WTC11 (cell line): ENCODE data around the gene COL5A1. TPM values are rescaled to one million over a fixed set of nuclear protein-coding genes. Genes with fewer than 3 reads are reported as not detected.

Experiments used
- ATAC-seq: fragments of 200-7000 bp; cut with Tn5 transposase; 2 replicates; pipeline ENCODE4 v1.10.0; 2021; ENCODE audit warnings: mild to moderate bottlenecking, moderate library complexity
- CTCF ChIA-PET: fragments of 300-600 bp; sonication (Branson Sonifier 250); formaldehyde crosslinking; loops from one replicate; lab custom pipeline; 2021; ENCODE audit warnings: antibody characterized with exemption; lab: Charles Lee
- POLR2A ChIA-PET: fragments of 350-600 bp; sonication (Branson Sonifier 250); formaldehyde crosslinking; loops from one replicate; lab custom pipeline; 2021; ENCODE audit warnings: antibody characterized with exemption; lab: Charles Lee
- DNase-seq: peaks from one replicate; pipeline ENCODE4 v3.0.0; 2021; ENCODE audit warnings: low spot score
- H3K27ac Mint-ChIP-seq: 2 replicates; pipeline ENCODE4 v1.8.0; 2021; ENCODE audit warnings: mixed read lengths
- H3K27me3 Mint-ChIP-seq: 2 replicates; pipeline ENCODE4 v1.8.0; 2021; ENCODE audit warnings: low read depth, mild to moderate bottlenecking, moderate library complexity, mixed read lengths
- H3K36me3 Mint-ChIP-seq: 2 replicates; pipeline ENCODE4 v1.8.0; 2021; ENCODE audit warnings: mixed read lengths
- H3K4me1 Mint-ChIP-seq: 2 replicates; pipeline ENCODE4 v1.8.0; 2022; ENCODE audit warnings: mixed read lengths
- H3K4me3 Mint-ChIP-seq: 2 replicates; pipeline ENCODE4 v1.8.0; 2021; ENCODE audit warnings: mild to moderate bottlenecking, moderate library complexity, mixed read lengths
- H3K9me3 Mint-ChIP-seq: 2 replicates; pipeline ENCODE4 v1.8.0; 2021; ENCODE audit warnings: mixed read lengths
- CBFB ChIP-seq: sonication (generic); formaldehyde crosslinking; IDR thresholded peaks from 2 replicates; pipeline ENCODE4 v1.8.1; 2022; ENCODE audit warnings: mild to moderate bottlenecking, low read depth, missing genetic modification reagents
- E2F1 ChIP-seq: sonication (generic); formaldehyde crosslinking; IDR thresholded peaks from 2 replicates; pipeline ENCODE4 v1.8.0; 2022; ENCODE audit warnings: mild to moderate bottlenecking, missing genetic modification reagents
- E2F4 ChIP-seq: sonication (generic); formaldehyde crosslinking; IDR thresholded peaks from 2 replicates; pipeline ENCODE4 v1.8.1; 2022; ENCODE audit warnings: low read depth, mild to moderate bottlenecking, moderate library complexity, missing genetic modification reagents, borderline replicate concordance
- ETV6 ChIP-seq: sonication (generic); formaldehyde crosslinking; IDR thresholded peaks from 2 replicates; pipeline ENCODE4 v1.8.1; 2022; ENCODE audit warnings: mild to moderate bottlenecking, missing genetic modification reagents
- FOXJ3 ChIP-seq: sonication (generic); formaldehyde crosslinking; IDR thresholded peaks from 2 replicates; pipeline ENCODE4 v1.9.0; 2021; ENCODE audit warnings: missing genetic modification reagents, mild to moderate bottlenecking, borderline replicate concordance
- GABPB1 ChIP-seq: sonication (generic); formaldehyde crosslinking; IDR thresholded peaks from 2 replicates; pipeline ENCODE4 v1.8.1; 2023; ENCODE audit warnings: mild to moderate bottlenecking, missing genetic modification reagents
- GTF2I ChIP-seq: fragments of 250-450 bp; sonication (Bioruptor Pico); conservative IDR thresholded peaks from 2 replicates; pipeline ENCODE4 v1.4.0; 2021; ENCODE audit warnings: mild to moderate bottlenecking
- HMGA2 ChIP-seq: fragments of 250-450 bp; sonication (Bioruptor Pico); IDR thresholded peaks from 2 replicates; pipeline ENCODE4 v1.4.0; 2021; ENCODE audit warnings: mild to moderate bottlenecking, moderate library complexity
- IRF2 ChIP-seq: sonication (generic); formaldehyde crosslinking; IDR thresholded peaks from 2 replicates; pipeline ENCODE4 v1.8.0; 2022; ENCODE audit warnings: low read depth, missing genetic modification reagents, borderline replicate concordance
- KAT7 ChIP-seq: sonication (generic); formaldehyde crosslinking; IDR thresholded peaks from 2 replicates; pipeline ENCODE4 v1.8.1; 2023; ENCODE audit warnings: missing genetic modification reagents, mild to moderate bottlenecking, borderline replicate concordance
- MAX ChIP-seq: sonication (generic); formaldehyde crosslinking; IDR thresholded peaks from 2 replicates; pipeline ENCODE4 v1.8.0; 2022; ENCODE audit warnings: mild to moderate bottlenecking, missing genetic modification reagents
- MYBL2 ChIP-seq: sonication (generic); formaldehyde crosslinking; IDR thresholded peaks from 2 replicates; pipeline ENCODE4 v1.8.1; 2023; ENCODE audit warnings: mild to moderate bottlenecking, moderate library complexity, missing genetic modification reagents
- NFYB ChIP-seq: sonication (generic); formaldehyde crosslinking; conservative IDR thresholded peaks from 2 replicates; pipeline ENCODE4 v1.8.0; 2022; ENCODE audit warnings: low read depth, missing genetic modification reagents
- OVOL2 ChIP-seq: fragments of 250-450 bp; sonication (Bioruptor Pico); IDR thresholded peaks from 2 replicates; pipeline ENCODE4 v1.9.0; 2021; ENCODE audit warnings: mild to moderate bottlenecking, borderline replicate concordance
- PREB ChIP-seq: sonication (generic); formaldehyde crosslinking; IDR thresholded peaks from 2 replicates; pipeline ENCODE4 v1.8.1; 2022; ENCODE audit warnings: mild to moderate bottlenecking, missing genetic modification reagents, moderate library complexity, borderline replicate concordance
- SMAD4 ChIP-seq: sonication (generic); formaldehyde crosslinking; IDR thresholded peaks from 2 replicates; pipeline ENCODE4 v1.8.0; 2022; ENCODE audit warnings: mild to moderate bottlenecking, missing genetic modification reagents
- SP1 ChIP-seq: sonication (generic); formaldehyde crosslinking; conservative IDR thresholded peaks from 2 replicates; pipeline ENCODE4 v1.8.1; 2022; ENCODE audit warnings: missing genetic modification reagents
- TEAD4 ChIP-seq: sonication (generic); formaldehyde crosslinking; IDR thresholded peaks from 2 replicates; pipeline ENCODE4 v1.8.0; 2022; ENCODE audit warnings: mild to moderate bottlenecking, missing genetic modification reagents
- USF2 ChIP-seq: sonication (generic); formaldehyde crosslinking; IDR thresholded peaks from 2 replicates; pipeline ENCODE4 v1.8.1; 2023; ENCODE audit warnings: mild to moderate bottlenecking, missing genetic modification reagents, moderate library complexity
- ZNF232 ChIP-seq: sonication (generic); formaldehyde crosslinking; IDR thresholded peaks from 2 replicates; pipeline ENCODE4 v1.8.0; 2022; ENCODE audit warnings: mild to moderate bottlenecking, missing genetic modification reagents
- ZNF396 ChIP-seq: fragments of 250-450 bp; sonication (Bioruptor Pico); IDR thresholded peaks from 2 replicates; pipeline ENCODE4 v1.8.0; 2021; ENCODE audit warnings: mild to moderate bottlenecking, moderate library complexity, borderline replicate concordance
- ZNF532 ChIP-seq: fragments of 250-450 bp; sonication (Bioruptor Pico); IDR thresholded peaks from 2 replicates; pipeline ENCODE4 v1.9.0; 2021; ENCODE audit warnings: mild to moderate bottlenecking, borderline replicate concordance
- total RNA-seq: library from RNA; stranded (reverse); gene quantifications from 3 replicates; pipeline ENCODE4 v1.2.3, GENCODE V29; 2021
- TF ChIP-seq, protein P1 (sequence below): fragments of 250-450 bp; sonication (Bioruptor Pico); IDR thresholded peaks from 2 replicates; pipeline ENCODE4 v1.9.0; 2021; ENCODE audit warnings: mild to moderate bottlenecking

The COL5A1 gene
- total RNA-seq, 1 experiment from 2014 or later: 13.5 TPM

DNA sequence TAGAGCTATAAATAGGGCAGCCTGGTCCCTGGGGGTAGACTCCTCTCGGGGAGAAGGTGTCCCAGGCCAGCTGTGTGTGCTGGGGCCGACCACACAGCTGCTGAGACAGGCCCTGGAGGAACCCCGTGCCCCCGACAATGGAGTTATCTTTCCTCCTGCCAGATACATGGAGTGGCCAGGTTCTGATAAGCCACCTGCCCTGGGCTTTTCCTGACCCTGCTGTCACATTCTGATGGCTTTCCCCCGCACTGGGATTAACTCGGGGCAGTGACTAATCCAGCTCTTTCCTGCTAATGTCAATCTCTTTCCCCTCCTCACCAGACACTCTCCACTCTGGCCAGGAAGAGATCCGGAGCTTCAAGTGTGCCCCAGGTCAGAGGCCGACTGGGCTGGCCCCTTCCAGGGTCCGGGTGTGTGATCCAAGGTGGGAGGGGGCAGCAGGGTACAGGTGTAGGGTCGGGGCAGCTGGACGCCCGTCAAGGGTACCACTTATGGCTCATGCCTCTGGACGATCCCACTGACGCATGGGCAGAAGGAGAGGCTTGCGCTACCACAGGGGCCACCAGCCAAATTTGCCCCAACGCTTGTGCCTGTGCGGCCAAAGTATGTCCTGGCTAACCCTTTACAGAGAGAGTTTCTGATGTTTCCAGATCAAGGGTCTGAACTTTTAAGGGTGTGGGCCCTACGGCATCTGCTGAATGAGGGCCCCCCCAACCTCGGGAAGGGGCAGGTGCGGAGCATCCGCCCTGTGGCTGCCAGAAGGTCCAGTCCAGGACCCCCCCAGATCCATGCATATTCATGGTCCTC lies 20.6 kb upstream of the COL5A1 start:
- ATAC-seq (no peak), DNase-seq (peak; percentile 5)
- Mint-ChIP-seq H3K4me3 (no peak overlapping the region), H3K27me3 (no peaks in the 10 kb centered on the region), H3K27ac (no peak overlapping the region), H3K9me3 (no peaks in the 10 kb centered on the region), H3K4me1 (peaks cover 8% of the 10 kb centered on the region), H3K36me3 (no peaks in the 10 kb centered on the region)
- ChIA-PET POLR2A (no interaction called here), CTCF (interaction anchor here (0.6 kb wide), 1 partner anchor 172 kb away, joined by 4 read pairs; no protein-coding TSS in a partner anchor)
- no peak for TF ChIP-seq GABPB1
- TF ChIP-seq, protein P1, sequence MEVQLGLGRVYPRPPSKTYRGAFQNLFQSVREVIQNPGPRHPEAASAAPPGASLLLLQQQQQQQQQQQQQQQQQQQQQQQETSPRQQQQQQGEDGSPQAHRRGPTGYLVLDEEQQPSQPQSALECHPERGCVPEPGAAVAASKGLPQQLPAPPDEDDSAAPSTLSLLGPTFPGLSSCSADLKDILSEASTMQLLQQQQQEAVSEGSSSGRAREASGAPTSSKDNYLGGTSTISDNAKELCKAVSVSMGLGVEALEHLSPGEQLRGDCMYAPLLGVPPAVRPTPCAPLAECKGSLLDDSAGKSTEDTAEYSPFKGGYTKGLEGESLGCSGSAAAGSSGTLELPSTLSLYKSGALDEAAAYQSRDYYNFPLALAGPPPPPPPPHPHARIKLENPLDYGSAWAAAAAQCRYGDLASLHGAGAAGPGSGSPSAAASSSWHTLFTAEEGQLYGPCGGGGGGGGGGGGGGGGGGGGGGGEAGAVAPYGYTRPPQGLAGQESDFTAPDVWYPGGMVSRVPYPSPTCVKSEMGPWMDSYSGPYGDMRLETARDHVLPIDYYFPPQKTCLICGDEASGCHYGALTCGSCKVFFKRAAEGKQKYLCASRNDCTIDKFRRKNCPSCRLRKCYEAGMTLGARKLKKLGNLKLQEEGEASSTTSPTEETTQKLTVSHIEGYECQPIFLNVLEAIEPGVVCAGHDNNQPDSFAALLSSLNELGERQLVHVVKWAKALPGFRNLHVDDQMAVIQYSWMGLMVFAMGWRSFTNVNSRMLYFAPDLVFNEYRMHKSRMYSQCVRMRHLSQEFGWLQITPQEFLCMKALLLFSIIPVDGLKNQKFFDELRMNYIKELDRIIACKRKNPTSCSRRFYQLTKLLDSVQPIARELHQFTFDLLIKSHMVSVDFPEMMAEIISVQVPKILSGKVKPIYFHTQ (CRISPR knock-in tag): no peak
- no peak for TF ChIP-seq MAX
- TF ChIP-seq TEAD4: no peak
- no peak for TF ChIP-seq FOXJ3 (CRISPR knock-in tag)
- no peak for TF ChIP-seq ZNF232
- TF ChIP-seq KAT7 (CRISPR knock-in tag): no peak
- TF ChIP-seq SMAD4 (CRISPR knock-in tag): no peak
- no peak for TF ChIP-seq SP1 (CRISPR knock-in tag)
- TF ChIP-seq GTF2I (CRISPR knock-in tag): no peak
- no peak for TF ChIP-seq NFYB (CRISPR knock-in tag)
- no peak for TF ChIP-seq E2F1 (CRISPR knock-in tag)
- TF ChIP-seq ETV6 (CRISPR knock-in tag): no peak

GRCh38 chr9:134621558-134622110 lies 20.0 kb upstream of the COL5A1 start:
- no peaks in the 10 kb centered on the region for H3K9me3 Mint-ChIP-seq
- CTCF ChIA-PET: interaction anchor here (0.6 kb wide), 1 partner anchor 172 kb away, joined by 4 read pairs; no protein-coding TSS in a partner anchor
- POLR2A ChIA-PET: no interaction called here
- peak; percentile 2 for DNase-seq
- H3K4me3 Mint-ChIP-seq: no peak overlapping the region
- H3K36me3 Mint-ChIP-seq: no peaks in the 10 kb centered on the region
- ATAC-seq: no peak
- H3K4me1 Mint-ChIP-seq: peaks cover 13% of the 10 kb centered on the region
- no peaks in the 10 kb centered on the region for H3K27me3 Mint-ChIP-seq
- no peak overlapping the region for H3K27ac Mint-ChIP-seq
- no peak for TF ChIP-seq E2F4
- no peak for TF ChIP-seq SMAD4 (CRISPR knock-in tag)
- TF ChIP-seq OVOL2: no peak
- no peak for TF ChIP-seq FOXJ3 (CRISPR knock-in tag)
- TF ChIP-seq USF2: no peak
- TF ChIP-seq CBFB (CRISPR knock-in tag): no peak
- TF ChIP-seq ZNF532 (CRISPR knock-in tag): no peak
- no peak for TF ChIP-seq HMGA2 (CRISPR knock-in tag)
- TF ChIP-seq MYBL2 (CRISPR knock-in tag): no peak
- TF ChIP-seq ZNF396 (CRISPR knock-in tag): no peak
- TF ChIP-seq IRF2 (CRISPR knock-in tag): no peak
- TF ChIP-seq PREB (CRISPR knock-in tag): no peak
